Effector memory CD4-positive, alpha-beta T cell (primary cell): Measurements from ENCODE around the gene FGF1.

Experiments used
- DNase-seq, 3 donors: peaks; one replicate each; pipeline ENCODE4 v3.0.0-alpha.2; 2020
- H3K27ac ChIP-seq: 2 replicates; pipeline ENCODE4 v1.7.0; 2013; ENCODE audit warnings: mild to moderate bottlenecking, low read length, moderate library complexity; ENCODE audit not compliant: insufficient read depth, poor library complexity, severe bottlenecking
- H3K27me3 ChIP-seq: replicated peaks from 2 replicates; pipeline ENCODE4 v1.7.0; 2013; ENCODE audit warnings: mild to moderate bottlenecking, low read length; ENCODE audit not compliant: insufficient read depth, control insufficient read depth, poor library complexity, severe bottlenecking
- H3K36me3 ChIP-seq: 2 replicates; pipeline ENCODE4 v1.7.0; 2013; ENCODE audit warnings: mild to moderate bottlenecking, low read length, moderate library complexity; ENCODE audit not compliant: control insufficient read depth, insufficient read depth
- H3K4me1 ChIP-seq: 2 replicates; pipeline ENCODE4 v1.7.0; 2013; ENCODE audit warnings: low read length, mild to moderate bottlenecking; ENCODE audit not compliant: control insufficient read depth, insufficient read depth, poor library complexity, severe bottlenecking
- H3K4me3 ChIP-seq: 2 replicates; pipeline ENCODE4 v1.7.0; 2013; ENCODE audit warnings: low read length, low read depth, mild to moderate bottlenecking; ENCODE audit not compliant: insufficient read depth, poor library complexity, severe bottlenecking
- H3K9me3 ChIP-seq: 2 replicates; pipeline ENCODE4 v1.7.0; 2013; ENCODE audit warnings: mild to moderate bottlenecking, low read length, moderate library complexity; ENCODE audit not compliant: control insufficient read depth

Gene FGF1

GRCh38 chr5:142636698-142637324 is 49.1 kb downstream of the FGF1 start:
- no peaks in the 10 kb centered on the region for H3K36me3 ChIP-seq
- no peak for DNase-seq
- no peaks in the 10 kb centered on the region for H3K9me3 ChIP-seq
- H3K4me1 ChIP-seq = no peaks in the 10 kb centered on the region
- no peaks in the 10 kb centered on the region for H3K27me3 ChIP-seq
- H3K27ac ChIP-seq = no peak overlapping the region
- H3K4me3 ChIP-seq = no peak overlapping the region

DNA sequence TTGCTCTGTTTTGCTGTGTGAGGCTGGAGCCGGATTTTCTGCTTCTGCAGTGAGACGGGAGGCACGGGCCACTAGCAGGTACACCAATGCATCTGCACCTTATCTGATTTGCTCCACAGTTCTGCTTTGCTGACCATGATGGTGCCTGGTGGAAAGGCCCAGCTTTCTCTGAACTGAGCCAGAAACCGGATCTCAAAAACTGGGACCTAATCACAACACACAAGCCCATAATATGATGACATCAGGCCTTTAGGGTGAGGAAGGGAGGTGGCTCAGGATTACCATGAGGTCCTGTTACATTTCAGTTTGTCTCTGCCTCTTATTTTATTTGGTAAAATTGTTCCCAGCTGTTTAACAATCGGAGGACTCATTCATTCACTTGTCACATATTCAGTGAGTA is 49.8 kb downstream of the FGF1 start:
- no peaks in the 10 kb centered on the region for H3K36me3 ChIP-seq
- H3K27me3 ChIP-seq = no peaks in the 10 kb centered on the region
- no peaks in the 10 kb centered on the region for H3K4me1 ChIP-seq
- no peak overlapping the region for H3K4me3 ChIP-seq
- no peak for DNase-seq
- H3K27ac ChIP-seq = no peak overlapping the region
- no peaks in the 10 kb centered on the region for H3K9me3 ChIP-seq

DNA sequence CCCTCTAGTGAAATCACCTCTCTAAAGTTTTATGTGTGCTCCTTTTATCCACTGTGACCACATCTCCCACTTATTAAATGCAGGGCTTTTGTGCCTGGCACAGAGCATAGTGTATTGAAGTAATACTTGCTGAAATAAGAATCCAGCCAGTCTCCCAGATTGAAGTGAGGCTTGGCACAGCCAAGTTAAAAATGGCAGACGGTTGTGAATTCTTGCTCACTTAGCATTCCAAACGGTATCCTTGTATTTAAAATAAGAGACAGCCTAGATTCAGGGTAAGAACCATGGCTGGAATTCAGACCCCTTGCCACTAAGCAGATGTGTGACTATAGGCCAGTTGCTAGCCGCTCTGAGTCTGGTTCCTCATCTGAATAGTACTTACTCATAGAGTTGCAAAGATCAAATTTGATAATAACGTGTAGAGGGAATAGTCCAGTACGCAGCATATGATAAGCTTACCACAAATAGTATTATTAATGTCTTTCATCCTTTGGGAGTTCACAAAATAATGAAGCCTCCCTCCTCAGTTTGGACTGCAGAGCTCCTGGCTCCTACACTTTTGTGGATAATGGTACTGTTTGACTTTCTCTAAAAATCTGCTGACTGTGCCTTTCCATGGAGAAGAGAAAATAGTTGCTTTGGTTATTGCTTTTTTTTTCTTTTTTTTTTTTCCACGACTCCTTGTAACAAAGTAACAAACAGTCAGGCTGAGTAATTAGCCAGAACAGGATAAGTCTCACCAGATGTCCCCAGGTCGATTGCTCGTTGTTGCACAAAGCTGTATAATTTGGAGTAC is 51.5 kb downstream of the FGF1 start:
- H3K36me3 ChIP-seq = no peaks in the 10 kb centered on the region
- H3K27me3 ChIP-seq = no peaks in the 10 kb centered on the region
- no peaks in the 10 kb centered on the region for H3K4me1 ChIP-seq
- DNase-seq = no peak
- H3K4me3 ChIP-seq = no peak overlapping the region
- no peak overlapping the region for H3K27ac ChIP-seq
- no peaks in the 10 kb centered on the region for H3K9me3 ChIP-seq

GRCh38 chr5:142630927-142631539 is 54.9 kb downstream of the FGF1 start:
- Histone ChIP-seq H3K36me3 (no peaks in the 10 kb centered on the region), H3K4me1 (no peaks in the 10 kb centered on the region)
- DNase-seq = no peak

DNA sequence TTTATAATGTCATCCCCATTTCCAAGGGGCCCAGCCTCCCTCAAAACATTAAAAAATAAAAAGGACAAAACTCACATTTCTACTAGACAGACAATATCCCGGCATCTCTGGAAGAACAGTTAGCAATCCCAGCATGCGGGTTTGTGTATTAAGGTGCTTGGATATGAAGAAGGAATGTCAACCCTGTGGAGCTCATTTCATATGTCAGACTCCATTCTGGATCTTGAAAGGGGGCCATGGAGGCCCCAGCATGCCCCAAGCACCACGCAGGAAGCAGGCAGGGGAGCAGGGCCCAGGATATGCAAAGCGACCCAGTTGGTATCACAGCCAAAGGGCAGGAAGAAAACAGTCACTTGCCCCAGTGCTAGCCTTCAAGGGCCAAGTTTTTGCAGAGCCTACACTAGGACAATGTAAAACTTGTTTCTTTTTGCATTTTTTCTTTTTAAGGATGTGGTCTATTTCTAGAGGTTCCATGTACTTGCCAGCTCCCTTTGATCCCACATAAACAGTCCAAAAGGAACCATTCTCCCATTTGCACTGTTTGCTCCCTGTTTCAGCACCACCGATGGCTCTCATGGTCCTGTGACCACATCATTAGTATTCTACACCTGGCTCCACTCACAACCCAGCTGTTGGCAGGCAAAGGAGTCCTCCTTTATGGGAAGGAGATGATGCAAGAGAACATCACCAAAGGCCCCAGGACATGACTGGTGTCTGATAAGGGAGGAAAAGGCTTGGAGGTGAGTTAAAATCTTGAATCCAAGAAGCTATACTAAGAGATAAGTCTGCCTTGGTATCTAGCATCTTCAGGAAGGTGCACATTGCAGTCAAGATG is 58.3 kb downstream of the FGF1 start:
- Histone ChIP-seq H3K4me1 (no peaks in the 10 kb centered on the region), H3K36me3 (no peaks in the 10 kb centered on the region), H3K9me3 (no peaks in the 10 kb centered on the region), H3K27ac (no peak overlapping the region), H3K27me3 (no peaks in the 10 kb centered on the region), H3K4me3 (no peak overlapping the region)
- no peak for DNase-seq

More at GRCh38 chr5:142630927-142631539, 54.9 kb downstream of the FGF1 start:
- no peaks in the 10 kb centered on the region for H3K27me3 ChIP-seq
- H3K4me3 ChIP-seq = no peak overlapping the region
- H3K9me3 ChIP-seq = no peaks in the 10 kb centered on the region
- H3K27ac ChIP-seq = no peak overlapping the region

DNA sequence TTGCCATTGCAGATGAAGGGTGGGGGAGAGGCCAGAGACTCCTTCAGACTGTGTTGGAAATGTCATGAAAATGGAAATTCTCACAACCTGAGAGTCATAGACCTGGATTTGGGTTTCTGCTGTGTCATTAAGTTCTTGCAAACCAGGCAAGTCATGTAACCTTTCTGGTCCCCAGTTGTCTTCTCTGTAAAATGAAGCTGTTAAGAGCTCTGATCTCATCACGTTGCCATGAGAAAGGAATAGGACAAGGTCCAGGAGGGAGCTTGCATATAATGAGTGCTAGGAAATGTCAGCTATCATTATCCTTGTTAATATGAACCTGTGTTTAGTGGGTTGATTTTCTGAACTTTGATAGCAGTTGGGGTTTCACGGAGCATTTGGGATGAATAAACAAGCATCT is 59.1 kb downstream of the FGF1 start:
- no peaks in the 10 kb centered on the region for H3K27me3 ChIP-seq
- H3K9me3 ChIP-seq = no peaks in the 10 kb centered on the region
- no peaks in the 10 kb centered on the region for H3K4me1 ChIP-seq
- no peak overlapping the region for H3K4me3 ChIP-seq
- H3K27ac ChIP-seq = no peak overlapping the region
- DNase-seq = no peak
- no peaks in the 10 kb centered on the region for H3K36me3 ChIP-seq

GRCh38 chr5:142626099-142626498 is 59.8 kb downstream of the FGF1 start:
- no peak overlapping the region for H3K27ac ChIP-seq
- H3K4me1 ChIP-seq = no peaks in the 10 kb centered on the region
- no peaks in the 10 kb centered on the region for H3K9me3 ChIP-seq
- no peak overlapping the region for H3K4me3 ChIP-seq
- no peaks in the 10 kb centered on the region for H3K27me3 ChIP-seq
- DNase-seq = no peak
- H3K36me3 ChIP-seq = no peaks in the 10 kb centered on the region

DNA sequence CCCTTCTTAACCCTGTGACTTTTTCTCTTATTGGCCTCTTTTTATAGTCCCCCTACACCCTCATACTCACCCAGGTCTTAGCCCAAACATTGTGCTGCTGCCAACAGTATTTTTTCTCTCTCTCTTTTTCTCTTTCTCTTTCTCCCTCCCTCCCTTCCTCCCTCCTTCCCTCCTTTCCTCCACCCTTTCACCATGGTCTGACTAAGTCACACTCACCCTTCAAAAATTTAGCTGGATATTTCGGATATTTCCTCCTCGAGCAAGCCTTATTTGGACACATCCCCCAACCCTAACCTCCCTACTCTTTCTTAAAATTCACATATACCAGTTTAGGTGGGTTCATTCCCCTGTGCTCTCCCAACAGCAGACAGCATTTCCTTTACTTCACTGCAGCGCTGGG is 64.7 kb downstream of the FGF1 start:
- H3K9me3 ChIP-seq = no peaks in the 10 kb centered on the region
- no peak overlapping the region for H3K27ac ChIP-seq
- H3K36me3 ChIP-seq = no peaks in the 10 kb centered on the region
- no peaks in the 10 kb centered on the region for H3K4me1 ChIP-seq
- H3K27me3 ChIP-seq = no peaks in the 10 kb centered on the region
- no peak for DNase-seq
- no peak overlapping the region for H3K4me3 ChIP-seq

GRCh38 chr5:142619815-142620214 is 66.1 kb downstream of the FGF1 start:
- Histone ChIP-seq H3K9me3 (no peaks in the 10 kb centered on the region), H3K4me1 (no peaks in the 10 kb centered on the region), H3K27ac (no peak overlapping the region), H3K36me3 (no peaks in the 10 kb centered on the region), H3K27me3 (no peaks in the 10 kb centered on the region), H3K4me3 (no peak overlapping the region)
- DNase-seq = no peak
